ENCODE results near the gene DENND2C. TPM values are rescaled to one million over a fixed set of nuclear protein-coding genes. Genes with fewer than 3 reads are reported as not detected.

Gene DENND2C
- total RNA-seq, 1 donor from 2014 or later = 0.73 TPM

DNA sequence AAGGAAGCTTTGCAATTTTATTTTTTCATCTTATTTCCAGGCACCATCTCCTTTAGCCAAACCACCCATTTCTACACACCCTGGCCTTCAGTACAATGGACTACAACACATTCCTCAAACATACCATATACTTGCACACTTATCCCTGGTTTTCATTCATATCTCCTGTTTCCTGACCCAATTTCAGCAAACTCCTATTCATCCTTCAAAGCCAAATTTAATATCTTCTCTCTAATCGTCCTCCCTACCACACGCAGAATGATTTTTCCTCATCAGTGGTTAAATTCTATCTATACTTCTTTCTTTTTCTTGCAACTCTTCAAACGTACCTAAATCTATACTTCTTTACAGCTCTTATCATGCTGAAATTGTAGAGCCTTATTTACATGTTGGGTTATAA is 2.9 kb downstream of the DENND2C start:
- peaks cover 4% of the 10 kb centered on the region for H3K4me1 Mint-ChIP-seq
- no peaks in the 10 kb centered on the region for H3K9me3 Mint-ChIP-seq
- no peak overlapping the region for H3K27ac Mint-ChIP-seq
- H4K20me1 ChIP-seq (ENCODE audit: low read depth) = no peaks in the 10 kb centered on the region
- no peaks in the 10 kb centered on the region for H3K36me3 ChIP-seq
- H3K27me3 Mint-ChIP-seq (ENCODE audit: insufficient read depth, low read depth) = peaks cover 13% of the 10 kb centered on the region
- H3K27me3 ChIP-seq = peaks cover 46% of the 10 kb centered on the region
- DNase-seq (ENCODE audit: low spot score) = no peak
- no peak overlapping the region for H2AFZ ChIP-seq (replicated peaks)
- H3K9me3 ChIP-seq (ENCODE audit: low read depth) = no peaks in the 10 kb centered on the region
- TF ChIP-seq EZH2 (IDR thresholded peaks at IDR 0.05) (no peak), CTCF (IDR thresholded peaks at IDR 0.05) (no peak), EZH2phosphoT487 (IDR thresholded peaks at IDR 0.05) (no peak)
- no peak overlapping the region for H3K4me3 Mint-ChIP-seq
- H3F3A ChIP-seq (ENCODE audit: low read depth) = peaks cover 8% of the 10 kb centered on the region
- no peak overlapping the region for H3K4me2 ChIP-seq
- H3K27ac ChIP-seq = no peak overlapping the region
- H3K36me3 Mint-ChIP-seq = no peaks in the 10 kb centered on the region
- H3K79me2 ChIP-seq (ENCODE audit: low read depth) = no peaks in the 10 kb centered on the region
- no peak overlapping the region for H3K4me3 ChIP-seq
- no peak overlapping the region for H3K9ac ChIP-seq
- H3K4me1 ChIP-seq = no peaks in the 10 kb centered on the region

DNA sequence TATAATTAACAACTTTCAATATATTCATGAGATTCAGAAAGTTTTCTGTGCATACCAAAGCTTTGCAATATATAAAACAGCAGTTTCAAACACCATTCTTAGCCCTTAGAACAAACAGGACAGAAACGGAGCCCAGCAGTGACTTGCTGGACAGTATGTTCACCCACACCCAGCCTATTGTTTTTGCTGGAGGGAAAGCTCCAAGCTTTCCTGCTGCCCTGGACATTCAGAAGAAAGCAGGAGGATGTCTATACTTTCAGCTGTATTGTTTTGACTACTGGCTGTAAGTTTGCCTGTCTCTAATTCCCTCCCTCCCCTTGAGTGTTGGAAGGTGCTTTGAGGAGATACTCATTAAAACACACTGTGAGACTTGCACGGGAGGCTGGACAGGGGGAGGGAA is 9.6 kb downstream of the DENND2C start:
- no peak overlapping the region for H3K4me3 ChIP-seq
- no peaks in the 10 kb centered on the region for H3K36me3 ChIP-seq
- no peak overlapping the region for H3K4me2 ChIP-seq
- no peaks in the 10 kb centered on the region for H3K27me3 Mint-ChIP-seq (ENCODE audit: insufficient read depth, low read depth)
- TF ChIP-seq EZH2phosphoT487 (IDR thresholded peaks at IDR 0.05) (no peak), CTCF (IDR thresholded peaks at IDR 0.05) (no peak), EZH2 (IDR thresholded peaks at IDR 0.05) (no peak)
- no peak overlapping the region for H3K4me3 Mint-ChIP-seq
- no peaks in the 10 kb centered on the region for H4K20me1 ChIP-seq (ENCODE audit: low read depth)
- H3K27ac ChIP-seq = no peak overlapping the region
- peaks cover 4% of the 10 kb centered on the region for H3K4me1 ChIP-seq
- H3K79me2 ChIP-seq (ENCODE audit: low read depth) = no peaks in the 10 kb centered on the region
- H3K36me3 Mint-ChIP-seq = no peaks in the 10 kb centered on the region
- no peaks in the 10 kb centered on the region for H3K9me3 Mint-ChIP-seq
- no peaks in the 10 kb centered on the region for H3K9me3 ChIP-seq (ENCODE audit: low read depth)
- H3K9ac ChIP-seq = no peak overlapping the region
- H3F3A ChIP-seq (ENCODE audit: low read depth) = peaks cover 5% of the 10 kb centered on the region
- DNase-seq (ENCODE audit: low spot score) = peak; percentile 13
- H3K27ac Mint-ChIP-seq = peak overlapping the region; percentile 9
- no peak overlapping the region for H2AFZ ChIP-seq (replicated peaks)
- peaks cover 8% of the 10 kb centered on the region for H3K4me1 Mint-ChIP-seq
- peaks cover 5% of the 10 kb centered on the region for H3K27me3 ChIP-seq

GRCh38 chr1:114651893-114652292 is 18.0 kb downstream of the DENND2C start:
- Histone ChIP-seq H3K36me3 (no peaks in the 10 kb centered on the region), H3F3A (ENCODE audit: low read depth) (no peaks in the 10 kb centered on the region), H3K9me3 (ENCODE audit: low read depth) (no peaks in the 10 kb centered on the region), H2AFZ (replicated peaks) (no peak overlapping the region), H3K27me3 (no peaks in the 10 kb centered on the region), H3K27ac (no peak overlapping the region), H3K4me1 (no peaks in the 10 kb centered on the region), H3K79me2 (ENCODE audit: low read depth) (no peaks in the 10 kb centered on the region), H3K4me2 (no peak overlapping the region), H3K4me3 (no peak overlapping the region), H3K9ac (no peak overlapping the region), H4K20me1 (ENCODE audit: low read depth) (no peaks in the 10 kb centered on the region)
- no peaks in the 10 kb centered on the region for H3K36me3 Mint-ChIP-seq
- H3K27ac Mint-ChIP-seq = no peak overlapping the region
- no peaks in the 10 kb centered on the region for H3K27me3 Mint-ChIP-seq (ENCODE audit: insufficient read depth, low read depth)
- TF ChIP-seq EZH2 (IDR thresholded peaks at IDR 0.05) = no peak
- no peak for TF ChIP-seq EZH2phosphoT487 (IDR thresholded peaks at IDR 0.05)
- no peak for TF ChIP-seq CTCF (IDR thresholded peaks at IDR 0.05)
- no peaks in the 10 kb centered on the region for H3K4me1 Mint-ChIP-seq
- H3K9me3 Mint-ChIP-seq = no peaks in the 10 kb centered on the region
- DNase-seq (ENCODE audit: low spot score) = no peak
- H3K4me3 Mint-ChIP-seq = no peak overlapping the region

Data from neural progenitor cell (in vitro differentiated cells).